HG03196 (cell line): ENCODE data around the gene UBE2Q1.

Source experiments
- ATAC-seq: cut with Tn5 transposase; IDR thresholded peaks from one replicate; pipeline ENCODE4 v1.9.1; 2021; ENCODE audit not compliant: unreplicated experiment

Gene UBE2Q1

DNA sequence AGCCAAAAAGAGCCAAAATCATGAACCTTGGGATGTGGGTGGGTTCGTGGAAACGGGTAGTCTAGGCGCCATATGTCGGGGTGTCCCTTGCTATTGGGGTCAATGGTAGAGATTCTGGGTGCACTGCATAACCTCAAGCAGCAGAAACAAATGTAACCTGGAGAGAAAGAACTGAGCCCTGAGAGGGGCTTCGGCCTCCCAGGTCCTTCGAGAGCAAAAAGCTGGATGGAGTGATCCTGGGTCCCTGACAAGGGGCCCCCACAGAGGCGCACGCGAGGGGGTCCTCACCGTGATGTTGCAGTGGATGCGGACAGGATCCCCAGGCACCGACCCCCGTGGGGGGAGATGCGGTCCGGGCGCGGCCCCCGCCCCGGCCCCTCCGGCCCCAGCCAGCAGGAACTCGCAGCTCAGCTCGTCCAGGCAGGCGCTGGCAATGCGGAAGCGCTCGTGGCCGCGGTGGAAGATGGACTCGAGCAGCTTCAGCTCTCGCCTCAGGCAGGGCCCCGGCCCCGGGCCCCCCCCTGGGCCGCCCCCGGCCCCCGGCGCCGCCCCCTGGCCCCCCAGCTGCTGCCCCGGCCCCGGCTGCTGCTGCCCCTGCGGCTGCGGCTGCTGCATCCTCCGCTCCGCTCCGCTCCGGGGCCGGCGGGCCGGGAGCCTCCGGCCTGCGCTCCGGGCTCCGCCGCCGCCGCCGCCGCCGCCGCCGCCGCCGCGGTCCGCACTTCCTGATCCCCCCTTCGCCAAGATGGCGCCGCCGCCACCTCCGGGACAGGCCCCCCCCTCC, at the start of gene UBE2Q1:
Gene UBE2Q1 (minus strand): TSS at position 724 of the 781 bp plus-strand sequence. CDS start 109 bp downstream, at position 615.
- ATAC-seq: peak; percentile 9

DNA sequence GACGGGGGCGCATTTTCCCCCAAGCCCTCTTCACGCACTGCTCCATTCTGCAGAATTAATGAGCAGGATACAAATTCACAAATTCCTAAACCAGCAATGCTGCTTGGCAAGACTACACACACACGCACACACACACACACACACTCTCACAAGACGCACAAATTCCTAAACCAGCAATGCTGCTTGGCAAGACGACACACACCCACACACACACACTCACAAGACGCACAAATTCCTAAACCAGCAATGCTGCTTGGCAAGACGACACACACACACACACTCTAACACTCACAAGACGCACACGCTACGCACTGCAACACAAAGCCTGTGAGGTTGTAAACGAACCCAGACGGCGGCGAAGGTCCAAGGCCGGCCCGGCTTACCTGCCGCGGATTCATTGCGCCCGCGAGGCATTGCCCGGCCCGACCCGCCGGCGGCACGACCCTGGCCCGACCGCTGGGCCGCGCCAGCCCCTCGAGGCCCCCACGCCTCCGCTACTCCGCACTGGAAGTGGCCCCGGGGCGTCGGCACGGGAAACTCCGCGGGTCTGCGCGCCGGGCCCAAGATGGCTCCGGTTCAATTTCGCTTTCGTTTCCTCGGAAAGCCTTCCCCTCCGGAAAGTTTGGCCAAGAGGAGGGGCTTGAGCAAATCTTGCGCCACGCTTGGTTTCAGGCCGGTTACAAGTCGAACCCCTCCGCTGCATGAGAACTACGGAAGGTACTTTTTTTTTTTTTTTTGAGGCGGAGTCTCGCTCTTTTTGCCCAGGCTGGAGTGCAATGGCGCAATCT, 49.3 kb upstream of the UBE2Q1 start, which contains the start of gene ADAR:
Gene ADAR (minus strand): TSS at position 578 of the 788 bp plus-strand sequence. CDS start 180 bp downstream, at position 398.
- ATAC-seq: peak; percentile 79

DNA sequence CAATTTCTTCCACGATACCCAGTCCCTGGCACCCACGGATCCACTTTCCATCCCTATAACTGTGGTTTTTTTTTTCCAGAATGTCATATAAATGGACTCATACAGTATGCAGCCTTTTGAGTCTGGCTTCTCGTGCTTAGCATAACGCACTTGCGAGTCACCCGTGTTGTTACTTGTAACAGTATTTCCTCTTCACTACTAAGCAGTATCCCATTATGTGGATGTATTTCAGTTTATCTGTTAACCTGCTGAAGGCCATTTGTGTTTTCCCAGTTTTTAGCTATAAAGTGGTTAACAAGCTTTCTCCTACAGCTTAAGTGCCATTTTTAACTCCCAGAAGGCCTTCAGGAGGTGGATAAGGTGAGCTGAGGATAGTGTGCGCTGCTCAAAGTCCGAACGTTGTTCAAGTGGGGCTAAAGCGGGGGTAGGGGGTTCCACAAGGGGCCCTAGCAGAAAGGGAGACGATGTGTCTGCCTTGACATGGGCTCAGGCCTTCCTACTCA, 48.7 kb upstream of the UBE2Q1 start:
- ATAC-seq: no peak

GRCh38 chr1:154605534-154605933, 47.1 kb upstream of the UBE2Q1 start:
- ATAC-seq: no peak

- ATAC-seq: no peak
These were observed 44.9 kb upstream of the UBE2Q1 start for GRCh38 chr1:154603317-154603716.

DNA sequence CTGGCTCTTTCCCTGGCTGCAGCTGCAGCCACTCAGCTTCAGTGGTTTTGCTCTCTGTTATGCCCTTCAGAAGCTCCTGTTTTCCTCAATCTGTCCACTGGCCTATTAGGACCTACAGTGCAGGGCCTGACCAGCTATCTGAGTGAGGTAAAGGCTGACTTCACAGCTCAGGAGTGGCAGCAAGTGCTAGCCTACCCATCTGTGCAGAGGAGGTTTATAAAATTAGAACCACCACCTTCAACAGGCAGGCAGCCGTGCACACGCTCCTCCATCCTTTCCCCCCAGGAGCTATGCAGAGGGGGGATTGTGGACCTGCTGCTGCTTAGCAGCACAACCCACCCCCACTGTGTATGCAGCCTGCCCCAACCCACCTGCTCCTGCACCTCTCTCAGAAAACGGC, 41.2 kb upstream of the UBE2Q1 start:
- no peak for ATAC-seq

DNA sequence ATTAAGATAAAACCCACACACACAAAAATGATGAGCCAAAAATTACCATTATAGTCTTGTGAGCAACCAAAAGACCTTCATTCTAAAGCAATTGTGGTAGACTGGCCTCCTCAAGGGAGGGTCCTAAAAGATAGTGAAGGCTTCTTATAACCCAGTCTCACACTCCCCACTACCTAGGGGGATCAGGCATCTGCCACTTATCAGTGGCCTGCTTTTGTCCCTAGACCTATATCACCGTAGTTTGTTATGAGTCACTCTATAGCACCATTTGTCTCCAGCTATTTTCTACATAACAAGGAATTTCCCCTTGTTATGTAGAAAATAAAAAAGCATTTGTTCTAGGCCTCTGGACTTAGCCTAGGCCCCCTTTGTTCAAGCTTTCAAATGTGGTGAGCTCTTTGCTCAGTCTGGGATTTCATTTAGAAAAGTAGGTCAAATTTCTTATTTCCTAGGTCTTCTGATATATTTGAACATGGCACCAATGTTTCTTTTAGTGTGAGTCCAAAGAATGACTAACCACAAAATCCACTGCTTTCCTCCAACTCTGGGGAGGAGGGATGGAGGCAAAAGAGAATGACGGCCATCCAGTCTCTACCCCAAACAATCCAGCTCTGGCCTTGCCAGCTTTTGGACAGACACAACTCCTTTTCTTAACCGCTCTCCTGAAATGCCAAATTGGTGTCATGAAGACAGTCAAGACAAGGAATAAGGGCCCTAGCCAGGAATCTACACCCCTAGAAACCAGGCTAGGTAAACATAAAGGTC, 40.6 kb upstream of the UBE2Q1 start:
- ATAC-seq: no peak

GRCh38 chr1:154595621-154596020, 37.2 kb upstream of the UBE2Q1 start:
- ATAC-seq: no peak

- no peak for ATAC-seq
These were observed 36.3 kb upstream of the UBE2Q1 start for GRCh38 chr1:154594811-154595210.

GRCh38 chr1:154593390-154593789, 34.9 kb upstream of the UBE2Q1 start:
- no peak for ATAC-seq

DNA sequence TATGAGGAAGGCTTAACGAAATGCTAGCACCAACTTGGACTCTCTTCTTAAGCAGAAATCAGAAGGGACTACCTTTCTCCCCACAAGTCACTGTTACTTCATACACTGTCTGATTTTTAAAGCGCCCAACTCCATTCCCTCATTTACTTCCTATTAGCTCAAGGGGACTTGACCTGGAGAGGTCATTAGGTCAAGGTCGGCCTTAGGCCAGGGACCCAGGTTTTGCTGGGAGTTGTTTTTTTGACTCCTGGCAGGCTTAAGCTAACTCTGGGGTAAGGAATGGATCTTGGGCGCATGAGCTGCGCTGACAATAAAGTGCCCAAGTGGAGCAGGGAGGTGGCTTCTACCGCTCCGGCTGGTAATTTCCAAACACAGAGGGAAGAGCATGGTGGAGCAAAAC, 32.7 kb upstream of the UBE2Q1 start:
- no peak for ATAC-seq

GRCh38 chr1:154590756-154591155, 32.3 kb upstream of the UBE2Q1 start:
- ATAC-seq: no peak

- no peak for ATAC-seq
These were observed 31.3 kb upstream of the UBE2Q1 start for GRCh38 chr1:154589780-154590179.

- ATAC-seq: no peak
These were observed 28.2 kb upstream of the UBE2Q1 start for GRCh38 chr1:154586641-154587040.

GRCh38 chr1:154586231-154586630, 27.8 kb upstream of the UBE2Q1 start:
- no peak for ATAC-seq

- ATAC-seq: no peak
These were observed 26.0 kb upstream of the UBE2Q1 start for GRCh38 chr1:154584267-154584994.

DNA sequence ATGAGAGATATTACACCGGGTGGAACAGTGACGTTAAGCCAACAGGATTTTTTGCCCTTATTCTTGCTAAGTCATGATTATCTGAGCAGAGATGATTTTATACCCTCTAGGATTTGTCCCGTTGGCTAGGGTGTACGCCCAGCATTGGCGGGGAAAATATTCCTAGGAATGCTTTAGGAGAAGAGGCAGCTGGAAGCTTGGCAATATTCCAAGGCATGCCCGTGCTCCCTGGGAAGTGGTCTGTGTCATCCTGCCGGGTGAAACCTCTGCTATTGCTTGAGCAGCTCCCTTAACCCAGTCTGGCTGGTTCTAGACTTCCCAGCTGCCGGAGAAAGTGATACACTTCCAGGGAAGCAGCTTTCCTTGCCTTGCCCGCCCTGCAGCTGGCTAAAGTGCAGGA, 25.3 kb upstream of the UBE2Q1 start:
- no peak for ATAC-seq

DNA sequence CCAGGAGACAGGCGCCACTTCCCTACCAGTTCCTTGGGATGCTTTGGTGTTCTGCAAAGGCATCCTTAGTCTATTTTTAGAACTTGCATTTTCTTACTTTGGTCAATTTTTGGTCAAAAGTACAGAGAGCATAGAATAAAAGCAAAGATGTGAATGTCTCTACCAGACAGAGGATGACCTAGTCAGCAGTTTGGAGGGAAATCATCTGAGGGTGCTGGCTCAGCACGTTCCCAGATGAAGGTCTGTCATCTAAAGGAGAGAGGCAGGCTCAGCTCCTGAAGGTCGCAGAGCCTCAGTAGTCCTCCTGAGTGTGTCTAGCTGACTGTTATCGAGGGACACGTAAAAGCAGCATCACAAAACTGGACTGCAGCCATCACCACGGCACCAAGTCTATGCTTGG, 24.4 kb upstream of the UBE2Q1 start:
- no peak for ATAC-seq

DNA sequence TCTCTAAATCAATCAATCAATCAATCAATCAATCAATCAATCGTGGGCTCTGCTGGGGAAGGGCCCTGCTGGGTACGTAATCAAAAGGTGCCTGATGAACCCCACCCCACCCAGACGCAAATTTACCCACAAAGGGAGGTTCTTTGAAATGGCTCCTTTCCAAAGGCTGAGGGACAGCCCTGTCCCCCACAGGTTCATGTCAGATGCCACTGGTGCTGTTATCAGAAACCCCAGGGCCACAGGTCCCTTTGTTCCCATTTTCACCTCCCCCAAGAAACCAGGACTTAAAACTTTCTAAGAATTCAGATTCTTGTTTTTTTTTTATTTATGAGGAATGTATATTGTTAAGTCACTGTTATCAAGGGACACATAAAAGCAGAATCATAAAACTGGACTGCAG, 23.3 kb upstream of the UBE2Q1 start:
- ATAC-seq: no peak

- no peak for ATAC-seq
These were observed 20.9 kb upstream of the UBE2Q1 start for GRCh38 chr1:154579374-154579773.

DNA sequence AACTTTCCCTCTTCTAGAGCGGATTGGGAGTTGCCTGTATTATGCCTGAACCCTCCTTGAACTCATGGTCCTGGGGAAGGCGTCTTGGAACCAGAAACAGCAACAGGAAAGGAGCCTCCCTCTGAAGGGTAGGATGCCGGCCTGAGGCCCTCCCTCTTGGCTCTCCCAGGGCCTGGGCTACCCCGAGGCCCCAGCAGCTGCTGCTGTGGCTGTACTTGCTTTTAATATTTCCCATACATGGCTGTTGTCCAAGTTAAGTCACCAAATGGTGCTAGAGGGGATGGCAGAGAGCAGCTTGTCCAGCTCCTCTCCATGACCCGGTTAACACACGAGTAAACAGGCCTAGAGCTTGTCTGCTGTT, 19.6 kb upstream of the UBE2Q1 start:
- no peak for ATAC-seq
